CD14-positive monocyte (primary cell): ENCODE measurements around the gene ABCC4. TPM values are rescaled to one million over a fixed set of nuclear protein-coding genes. Genes with fewer than 3 reads are reported as not detected.

Experiments used
- DNase-seq, 3 donors: peaks; one replicate each; pipeline ENCODE4 v3.0.0-alpha.2; 2011 to 2022
- H2AFZ ChIP-seq: 2 replicates; pipeline ENCODE4 v1.6.0; 2012; ENCODE audit warnings: mild to moderate bottlenecking, low read depth, low read length, inconsistent platforms; ENCODE audit not compliant: insufficient read depth, poor library complexity, severe bottlenecking
- H3K27ac ChIP-seq, 2 donors: 1 replicate in 1 of 2; 2 replicates in 1 of 2; pipeline ENCODE4 v1.5.1; 2012 to 2013; ENCODE audit warnings: low read length in 2 of 2, control low read depth in 1 of 2, inconsistent platforms in 1 of 2, low read depth in 1 of 2, mild to moderate bottlenecking in 1 of 2
- H3K27me3 ChIP-seq, 2 donors: one replicate each; pipeline versions ENCODE4 v1.6.0 to v1.6.1; 2011 to 2013; ENCODE audit warnings: low read length in 2 of 2; ENCODE audit not compliant: control insufficient read depth in 2 of 2, insufficient read depth in 2 of 2
- H3K36me3 ChIP-seq, 2 donors: replicated peaks in 1 of 2; 1 replicate in 1 of 2; 2 replicates in 1 of 2; pipeline versions ENCODE4 v1.5.1 to v1.6.1; 2012 to 2013; ENCODE audit warnings: low read length in 2 of 2, control low read depth in 1 of 2, inconsistent platforms in 1 of 2, mild to moderate bottlenecking in 1 of 2; ENCODE audit not compliant: insufficient read depth in 2 of 2, control insufficient read depth in 1 of 2
- H3K4me1 ChIP-seq, 2 donors: 1 replicate in 1 of 2; 2 replicates in 1 of 2; pipeline versions ENCODE4 v1.5.1 to v1.6.1; 2012 to 2013; ENCODE audit warnings: low read length in 2 of 2, control low read depth in 1 of 2, inconsistent platforms in 1 of 2, mild to moderate bottlenecking in 1 of 2, moderate library complexity in 1 of 2; ENCODE audit not compliant: insufficient read depth in 2 of 2, control insufficient read depth in 1 of 2
- H3K4me2 ChIP-seq: replicated peaks from 2 replicates; pipeline ENCODE3; 2012; ENCODE audit warnings: low read length, moderate library complexity, mild to moderate bottlenecking; ENCODE audit not compliant: poor library complexity, severe bottlenecking; ENCODE audit errors: extremely low read depth
- H3K4me3 ChIP-seq, 3 experiments: fragments of 200-600 bp in 1 of 3; sonication (generic) in 1 of 3; replicated peaks in 1 of 3; 1 replicate in 2 of 3; 2 replicates in 1 of 3; pipeline ENCODE4 v1.5.1; 2011 to 2013; ENCODE audit warnings: low read length in 3 of 3, mild to moderate bottlenecking in 3 of 3, control low read depth in 2 of 3, low read depth in 2 of 3, inconsistent platforms in 1 of 3, moderate library complexity in 1 of 3
- H3K79me2 ChIP-seq: 2 replicates; pipeline ENCODE4 v1.6.0; 2012; ENCODE audit warnings: mild to moderate bottlenecking, control low read depth, inconsistent platforms, low read length, moderate library complexity; ENCODE audit not compliant: insufficient read depth
- H3K9ac ChIP-seq: 2 replicates; pipeline ENCODE4 v1.6.0; 2017; ENCODE audit warnings: low read length, mild to moderate bottlenecking; ENCODE audit not compliant: insufficient read depth, poor library complexity, severe bottlenecking
- H3K9me3 ChIP-seq, 2 donors: replicated peaks in 1 of 2; 1 replicate in 1 of 2; 2 replicates in 1 of 2; pipeline versions ENCODE4 v1.5.1 to v1.6.1; 2012 to 2013; ENCODE audit warnings: low read length in 2 of 2, control low read depth in 1 of 2; ENCODE audit not compliant: control insufficient read depth in 1 of 2, insufficient read depth in 1 of 2
- H4K20me1 ChIP-seq: 2 replicates; pipeline ENCODE4 v1.6.0; 2012; ENCODE audit warnings: mild to moderate bottlenecking, low read length, control low read depth, moderate library complexity; ENCODE audit not compliant: insufficient read depth
- H3K27ac Mint-ChIP-seq, 7 donors: one replicate each; pipeline ENCODE4 v1.8.0; 2020; ENCODE audit warnings: mild to moderate bottlenecking in 7 of 7, mixed read lengths in 7 of 7, moderate library complexity in 6 of 7, inconsistent platforms in 2 of 7
- H3K27me3 Mint-ChIP-seq, 3 donors: one replicate each; pipeline ENCODE4 v1.8.0; 2021 to 2022; ENCODE audit warnings: low read depth in 3 of 3, mild to moderate bottlenecking in 3 of 3, mixed read lengths in 3 of 3, moderate library complexity in 3 of 3, inconsistent platforms in 1 of 3
- H3K36me3 Mint-ChIP-seq, 2 donors: one replicate each; pipeline ENCODE4 v1.8.0; 2020; ENCODE audit warnings: mixed read lengths in 2 of 2, inconsistent platforms in 1 of 2, mild to moderate bottlenecking in 1 of 2
- H3K4me1 Mint-ChIP-seq: one replicate; pipeline ENCODE4 v1.8.0; 2020; ENCODE audit warnings: mild to moderate bottlenecking, mixed read lengths
- H3K4me3 Mint-ChIP-seq, 2 donors: one replicate each; pipeline ENCODE4 v1.8.0; 2020; ENCODE audit warnings: mild to moderate bottlenecking in 2 of 2, mixed read lengths in 2 of 2, moderate library complexity in 1 of 2
- H3K9me3 Mint-ChIP-seq, 7 donors: one replicate each; pipeline ENCODE4 v1.8.0; 2020 to 2022; ENCODE audit warnings: mixed read lengths in 7 of 7, mild to moderate bottlenecking in 6 of 7, moderate library complexity in 6 of 7, inconsistent platforms in 2 of 7
- CTCF ChIP-seq: fragments of 200-600 bp; IDR thresholded peaks from one replicate; pipeline ENCODE4 v1.8.0; 2022; ENCODE audit warnings: antibody characterized with exemption, mild to moderate bottlenecking
- WGBS: methylation state at CpG from one replicate; pipeline ENCODE4 v1.1.5; 2013; ENCODE audit warnings: missing lambda C conversion rate; ENCODE audit not compliant: insufficient coverage; 5-methylcytosine and 5-hydroxymethylcytosine counted together
- intact Hi-C, 2 donors: fragments of 100-400 bp; cut with micrococcal nuclease; formaldehyde crosslinking; loops; one replicate each; pipeline versions ENCODE4 v1.15.0 to v1.15.1; 2023
- polyA plus RNA-seq, 3 donors: library from polyadenylated mRNA; depleted of rRNA in 1 of 3; unstranded in 2 of 3; stranded (reverse) in 1 of 3; fragments of 300-500 nt in 2 of 3; fragments of >200 nt in 1 of 3; fragmentation: Illumina TruSeq in 2 of 3; gene quantifications; 1 replicate in 2 of 3; 2 replicates in 1 of 3; pipeline ENCODE4 v1.2.3, GENCODE V29; 2012 to 2021

ABCC4 gene
- polyA plus RNA-seq, 3 donors = 0.96 to 2.5 (median 1.7) TPM

- intact Hi-C loops = no loop called here
- H3K79me2 ChIP-seq = no peaks in the 10 kb centered on the region
- Mint-ChIP-seq H3K27ac (no peak overlapping the region), H3K4me3 (no peak overlapping the region), H3K36me3 (peaks cover 10 to 11% of the 10 kb centered on the region in 2 donors), H3K27me3 (peaks cover 0 to 3% (median 2%) of the 10 kb centered on the region in 3 donors), H3K4me1 (no peaks in the 10 kb centered on the region), H3K9me3 (peaks cover 7 to 13% (median 9%) of the 10 kb centered on the region in 7 donors)
- H4K20me1 ChIP-seq = no peaks in the 10 kb centered on the region
- no peak overlapping the region for H3K4me2 ChIP-seq
- H3K9ac ChIP-seq = no peak overlapping the region
- no peak overlapping the region for H2AFZ ChIP-seq
- H3K36me3 ChIP-seq = no peaks in the 10 kb centered on the region
- peaks cover 5 to 6% of the 10 kb centered on the region in 2 donors for H3K9me3 ChIP-seq
- WGBS = 83% methylated on average over 1 of the region's 1 CpG
- no peak overlapping the region for H3K27ac ChIP-seq
- no peak overlapping the region for H3K4me3 ChIP-seq
- no peaks in the 10 kb centered on the region for H3K27me3 ChIP-seq
- DNase-seq = no peak
- H3K4me1 ChIP-seq = no peaks in the 10 kb centered on the region
- TF ChIP-seq CTCF = no peak
These were observed 194.7 kb downstream of the ABCC4 start for GRCh38 chr13:95106562-95106961.

DNA sequence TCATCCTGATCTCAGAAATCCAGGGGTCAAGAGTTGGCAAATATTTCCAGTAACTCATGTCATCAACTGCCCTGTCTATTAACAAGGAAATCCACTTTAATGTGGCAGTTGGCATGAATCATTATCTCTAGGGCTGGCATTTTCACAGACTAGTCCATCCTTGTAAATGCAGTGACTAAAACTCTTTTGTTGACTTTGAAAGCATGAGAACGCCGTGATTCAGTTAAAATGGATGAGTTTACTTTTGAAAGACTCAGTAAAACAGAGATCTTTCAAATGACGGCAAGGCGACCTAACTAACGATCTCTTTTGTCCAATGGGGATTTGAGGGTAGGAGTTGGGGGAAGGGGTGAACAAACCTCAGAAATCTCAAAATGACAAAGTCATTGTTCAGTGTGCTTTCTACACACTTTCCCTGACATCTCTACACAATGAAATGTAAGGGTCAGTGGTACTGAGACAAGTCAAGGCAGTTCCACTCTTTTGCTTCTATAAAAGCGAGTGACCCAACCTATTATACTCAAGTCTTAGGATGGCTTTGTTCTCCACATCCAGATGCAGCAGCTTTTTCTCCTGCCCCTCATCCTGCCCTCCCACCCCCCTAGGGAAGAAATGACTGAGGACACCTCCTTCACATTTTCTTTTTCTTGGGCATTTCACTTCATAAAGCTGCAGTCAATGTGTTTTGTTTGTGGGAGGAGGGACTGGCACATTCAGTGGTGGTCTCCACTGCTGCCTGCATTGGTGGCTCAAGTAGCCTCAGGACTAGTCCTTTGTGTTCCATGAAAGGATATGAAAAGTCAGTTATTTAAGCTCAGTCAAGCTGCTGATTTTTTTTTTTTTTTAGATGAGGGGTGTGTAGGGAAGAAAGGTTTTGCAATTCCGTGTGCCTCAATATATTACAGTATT is 200.5 kb downstream of the ABCC4 start:
- WGBS = 100% methylated on average over 2 of the region's 7 CpGs
- no peaks in the 10 kb centered on the region for H3K36me3 ChIP-seq
- intact Hi-C loops = no loop called here

More for the DNA sequence above, 200.5 kb downstream of the ABCC4 start:
- H4K20me1 ChIP-seq = no peaks in the 10 kb centered on the region
- DNase-seq = no peak
- Mint-ChIP-seq H3K4me1 (no peaks in the 10 kb centered on the region), H3K36me3 (peaks cover 8 to 12% of the 10 kb centered on the region in 2 donors), H3K27me3 (peaks cover 0 to 2% (median 2%) of the 10 kb centered on the region in 3 donors), H3K4me3 (no peak overlapping the region), H3K9me3 (peaks cover 0 to 12% (median 5%) of the 10 kb centered on the region in 7 donors), H3K27ac (no peak overlapping the region)
- peaks cover 5 to 6% of the 10 kb centered on the region in 2 donors for H3K9me3 ChIP-seq
- no peaks in the 10 kb centered on the region for H3K79me2 ChIP-seq
- TF ChIP-seq CTCF = no peak
- no peaks in the 10 kb centered on the region for H3K4me1 ChIP-seq
- H3K27ac ChIP-seq = no peak overlapping the region
- H3K4me2 ChIP-seq = no peak overlapping the region
- H3K4me3 ChIP-seq = no peak overlapping the region
- H3K27me3 ChIP-seq = no peaks in the 10 kb centered on the region
- no peak overlapping the region for H2AFZ ChIP-seq
- H3K9ac ChIP-seq = no peak overlapping the region
